ENCODE measurements around the gene TCP11. TPM values are rescaled to one million over a fixed set of nuclear protein-coding genes. Genes with fewer than 3 reads are reported as not detected.

Gene TCP11
- total and polyA plus RNA-seq, 2 experiments from 2014 or later, result 0.27 to 0.54 TPM

DNA sequence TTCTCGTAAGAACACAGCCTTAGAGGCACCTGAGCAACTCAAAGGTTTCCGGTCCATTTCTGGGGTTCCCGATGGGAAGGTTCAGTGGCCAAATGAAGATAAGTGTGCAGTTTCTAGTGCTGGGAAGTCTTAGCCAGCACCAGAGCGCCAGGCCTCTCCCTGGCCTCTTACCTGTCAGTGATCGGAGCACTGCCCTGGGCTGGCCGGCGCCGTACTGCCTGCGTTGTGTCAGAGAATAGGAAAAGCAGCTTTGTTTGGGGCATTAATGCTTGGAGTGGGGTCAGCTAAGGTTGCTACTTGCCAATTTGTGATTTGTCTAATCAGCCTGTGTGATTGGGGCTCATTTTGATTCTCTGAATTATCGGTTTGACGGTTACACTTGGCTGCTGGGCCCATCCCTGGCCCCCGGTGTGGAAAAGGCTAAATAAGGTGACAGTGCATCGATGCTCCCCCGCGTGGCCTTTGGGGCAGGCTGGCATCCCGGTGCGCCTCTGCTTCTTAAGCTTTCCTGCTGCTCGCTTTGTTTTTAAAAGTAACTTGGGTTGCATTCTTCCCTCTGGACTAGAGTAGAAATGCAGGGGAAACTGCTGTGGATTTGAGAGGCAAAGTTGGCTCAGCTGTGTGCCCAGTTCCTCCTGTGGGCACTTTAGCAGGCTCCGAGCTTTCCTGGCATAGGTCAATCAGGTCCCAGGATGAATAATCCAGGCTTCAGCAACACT is 51.8 kb downstream of the TCP11 start:
- Histone ChIP-seq H3K36me3 (peaks cover 5% of the 10 kb centered on the region), H3K4me1 (ENCODE audit: low read depth) (no peaks in the 10 kb centered on the region), H3K27ac (no peak overlapping the region), H3K4me3 (no peak overlapping the region), H3K27me3 (no peaks in the 10 kb centered on the region), H3K9me3 (ENCODE audit: low read depth) (no peaks in the 10 kb centered on the region)
- DNase-seq (ENCODE audit: low read depth in 1 of 2, low spot score in 1 of 2), result no peak
- TF ChIP-seq, protein P1, sequence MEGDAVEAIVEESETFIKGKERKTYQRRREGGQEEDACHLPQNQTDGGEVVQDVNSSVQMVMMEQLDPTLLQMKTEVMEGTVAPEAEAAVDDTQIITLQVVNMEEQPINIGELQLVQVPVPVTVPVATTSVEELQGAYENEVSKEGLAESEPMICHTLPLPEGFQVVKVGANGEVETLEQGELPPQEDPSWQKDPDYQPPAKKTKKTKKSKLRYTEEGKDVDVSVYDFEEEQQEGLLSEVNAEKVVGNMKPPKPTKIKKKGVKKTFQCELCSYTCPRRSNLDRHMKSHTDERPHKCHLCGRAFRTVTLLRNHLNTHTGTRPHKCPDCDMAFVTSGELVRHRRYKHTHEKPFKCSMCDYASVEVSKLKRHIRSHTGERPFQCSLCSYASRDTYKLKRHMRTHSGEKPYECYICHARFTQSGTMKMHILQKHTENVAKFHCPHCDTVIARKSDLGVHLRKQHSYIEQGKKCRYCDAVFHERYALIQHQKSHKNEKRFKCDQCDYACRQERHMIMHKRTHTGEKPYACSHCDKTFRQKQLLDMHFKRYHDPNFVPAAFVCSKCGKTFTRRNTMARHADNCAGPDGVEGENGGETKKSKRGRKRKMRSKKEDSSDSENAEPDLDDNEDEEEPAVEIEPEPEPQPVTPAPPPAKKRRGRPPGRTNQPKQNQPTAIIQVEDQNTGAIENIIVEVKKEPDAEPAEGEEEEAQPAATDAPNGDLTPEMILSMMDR (IDR thresholded peaks at IDR 0.05; ENCODE audit: low read depth, low read length), result no peak

DNA sequence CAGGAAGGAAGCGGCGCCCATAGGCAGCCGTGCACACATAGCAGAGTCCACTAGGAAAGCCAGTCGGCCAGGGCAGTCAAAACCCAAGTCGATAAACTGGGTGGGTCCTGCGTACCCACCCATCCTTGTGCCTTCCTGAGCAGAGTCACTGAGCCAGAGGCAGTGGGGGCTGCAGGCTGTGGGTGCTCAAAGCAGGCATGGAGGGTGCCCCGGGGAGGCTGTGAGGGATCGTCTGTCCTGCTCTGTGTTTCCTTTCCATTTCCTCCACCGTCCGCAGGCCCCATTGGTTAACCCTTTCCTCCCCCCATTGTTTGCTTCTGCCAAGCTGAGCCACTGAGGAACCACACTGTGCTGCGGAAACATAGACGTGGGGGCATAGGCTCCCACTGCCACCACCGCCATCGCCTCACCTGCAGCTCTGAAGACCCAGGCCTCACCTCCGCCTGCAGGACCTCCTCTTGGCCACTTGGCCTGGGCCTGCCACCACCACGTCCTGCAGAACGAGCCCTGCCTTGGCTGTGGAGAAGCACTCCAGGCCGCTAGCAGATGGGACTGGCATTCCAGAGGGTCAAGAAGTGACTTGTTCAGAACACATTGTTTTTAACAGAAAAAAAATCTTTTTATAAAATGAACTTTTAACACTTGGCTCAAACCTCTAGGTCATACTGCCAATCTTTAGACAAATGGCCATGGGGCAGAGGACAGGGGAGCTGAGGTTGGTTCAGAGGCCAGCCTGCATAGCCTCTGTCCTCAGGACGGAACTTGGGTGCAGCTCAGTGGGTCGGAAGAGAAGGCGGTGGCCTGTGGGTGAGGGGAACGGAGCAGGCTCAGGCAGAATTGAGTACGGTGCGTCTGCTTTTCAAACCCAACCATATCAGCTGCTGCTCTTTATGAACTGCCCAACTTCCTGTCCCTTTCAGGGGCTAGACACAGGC is 52.6 kb downstream of the TCP11 start:
- Histone ChIP-seq H3K27me3 (no peaks in the 10 kb centered on the region), H3K9me3 (ENCODE audit: low read depth) (no peaks in the 10 kb centered on the region), H3K27ac (no peak overlapping the region), H3K4me1 (ENCODE audit: low read depth) (no peaks in the 10 kb centered on the region), H3K4me3 (no peak overlapping the region), H3K36me3 (peaks cover 5% of the 10 kb centered on the region)
- TF ChIP-seq, protein P1 (IDR thresholded peaks at IDR 0.05; ENCODE audit: low read depth, low read length), result no peak
- no peak for DNase-seq (ENCODE audit: low read depth in 1 of 2, low spot score in 1 of 2)

DNA sequence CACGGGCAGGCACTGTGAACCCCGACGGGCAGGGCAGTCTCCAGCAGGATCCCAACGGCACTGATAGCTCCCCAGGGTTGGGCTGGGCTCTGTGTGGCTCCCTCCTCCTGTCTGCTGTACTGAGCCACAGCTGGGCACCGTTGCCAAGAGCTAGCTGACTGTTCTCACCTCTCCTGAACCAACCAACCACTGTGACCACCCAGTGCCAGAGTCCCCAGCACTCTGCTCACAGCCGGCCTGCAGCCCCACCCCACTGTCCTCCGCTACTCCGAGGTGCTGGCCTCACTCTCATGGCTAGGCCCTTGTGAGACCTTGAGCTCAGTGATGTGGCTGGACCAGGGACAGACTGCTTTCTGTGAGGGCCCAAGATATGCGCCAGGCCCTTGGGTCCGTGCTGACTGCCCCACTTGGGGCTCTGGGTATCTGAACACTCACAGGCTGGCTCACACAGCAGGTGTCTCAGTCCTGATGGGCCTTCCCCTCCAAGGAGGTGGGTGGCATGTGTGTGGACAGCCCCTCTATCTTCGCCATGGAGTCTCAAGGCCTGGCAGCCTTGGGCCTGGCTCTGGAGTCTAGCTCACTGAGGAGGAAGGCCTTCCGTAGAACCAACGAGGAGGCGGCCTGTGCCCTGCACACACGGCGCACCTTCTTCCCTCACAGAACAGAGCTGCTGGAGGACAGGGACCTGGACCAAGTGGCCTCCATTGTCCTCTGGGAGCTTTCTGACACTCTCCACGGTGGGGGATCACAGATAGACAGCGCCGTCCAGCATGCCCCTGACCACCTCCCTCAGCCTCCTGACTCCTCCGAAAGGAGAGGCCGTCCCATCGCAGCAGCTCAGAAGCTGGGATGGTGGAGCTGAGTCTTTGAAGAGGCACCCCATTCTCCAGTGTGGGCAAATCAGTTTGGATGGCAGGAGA is 53.5 kb downstream of the TCP11 start:
- no peaks in the 10 kb centered on the region for H3K27me3 ChIP-seq
- H3K9me3 ChIP-seq (ENCODE audit: low read depth), result no peaks in the 10 kb centered on the region
- H3K36me3 ChIP-seq, result peaks cover 5% of the 10 kb centered on the region
- H3K4me1 ChIP-seq (ENCODE audit: low read depth), result no peaks in the 10 kb centered on the region
- TF ChIP-seq, protein P1 (IDR thresholded peaks at IDR 0.05; ENCODE audit: low read depth, low read length), result no peak
- no peak overlapping the region for H3K4me3 ChIP-seq
- DNase-seq (ENCODE audit: low read depth in 1 of 2, low spot score in 1 of 2), result no peak
- H3K27ac ChIP-seq, result no peak overlapping the region

DNA sequence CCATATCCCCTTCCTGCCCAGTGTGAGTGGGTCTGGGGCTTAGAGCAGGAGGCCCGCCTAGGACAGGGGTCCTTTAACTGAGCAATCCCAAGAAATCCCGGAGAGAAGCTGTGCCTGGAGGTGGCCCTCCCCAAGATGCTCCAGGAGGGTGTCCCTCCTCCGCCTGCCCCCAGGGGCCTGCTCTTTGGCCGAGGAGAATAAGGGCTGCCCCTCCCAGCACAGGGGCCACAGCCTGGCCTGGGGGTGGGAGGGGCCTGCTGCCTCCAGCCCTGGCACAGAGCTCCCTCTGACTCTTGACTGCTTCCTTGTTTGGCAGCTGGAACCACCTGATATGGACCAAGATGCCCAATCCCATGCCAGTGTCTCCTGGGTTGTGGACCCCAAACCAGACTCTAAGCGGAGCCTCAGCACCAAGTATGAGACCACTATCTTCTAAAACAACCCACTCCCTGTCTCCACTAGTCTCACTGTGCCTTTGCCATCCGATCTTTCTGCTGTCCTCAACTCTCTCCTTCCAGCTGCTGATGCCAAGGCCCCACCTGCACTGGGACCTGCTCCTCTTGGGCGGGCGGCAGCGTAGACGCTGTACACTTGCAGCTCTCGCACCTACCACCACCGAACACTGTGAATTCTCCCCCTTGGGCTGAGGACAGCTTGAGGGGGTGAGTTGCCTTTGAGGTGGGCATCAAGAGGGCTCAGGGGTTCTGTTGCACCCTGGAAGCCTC is 54.3 kb downstream of the TCP11 start:
- TF ChIP-seq, protein P1 (IDR thresholded peaks at IDR 0.05; ENCODE audit: low read depth, low read length), result no peak
- H3K9me3 ChIP-seq (ENCODE audit: low read depth), result no peaks in the 10 kb centered on the region
- DNase-seq (ENCODE audit: low read depth in 1 of 2, low spot score in 1 of 2), result no peak
- no peaks in the 10 kb centered on the region for H3K27me3 ChIP-seq
- no peak overlapping the region for H3K27ac ChIP-seq
- H3K4me3 ChIP-seq, result no peak overlapping the region
- H3K36me3 ChIP-seq, result peaks cover 5% of the 10 kb centered on the region
- H3K4me1 ChIP-seq (ENCODE audit: low read depth), result no peaks in the 10 kb centered on the region

DNA sequence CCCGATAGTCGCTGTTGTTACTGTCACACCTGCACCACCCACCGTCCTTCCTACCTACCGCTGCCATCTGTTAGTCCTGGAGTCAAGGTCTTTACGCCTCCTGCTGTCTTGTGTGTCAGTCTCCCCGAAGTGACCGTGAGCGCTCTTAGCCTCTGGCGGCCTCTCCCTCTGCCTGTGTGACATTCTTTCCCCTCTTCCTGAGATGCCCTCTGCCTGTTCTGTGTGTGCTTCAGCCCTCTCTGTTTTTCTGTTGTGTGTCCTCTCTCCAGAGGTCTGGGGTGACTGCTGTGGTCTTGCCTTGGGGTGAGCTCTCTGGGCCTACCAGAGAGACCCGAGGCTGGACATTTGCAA is 54.9 kb downstream of the TCP11 start:
- no peaks in the 10 kb centered on the region for H3K27me3 ChIP-seq
- TF ChIP-seq, protein P1 (IDR thresholded peaks at IDR 0.05; ENCODE audit: low read depth, low read length), result no peak
- H3K4me1 ChIP-seq (ENCODE audit: low read depth), result no peaks in the 10 kb centered on the region
- no peak overlapping the region for H3K27ac ChIP-seq
- no peak overlapping the region for H3K4me3 ChIP-seq
- peaks cover 5% of the 10 kb centered on the region for H3K36me3 ChIP-seq
- H3K9me3 ChIP-seq (ENCODE audit: low read depth), result no peaks in the 10 kb centered on the region
- no peak for DNase-seq (ENCODE audit: low read depth in 1 of 2, low spot score in 1 of 2)

Data from cardiac muscle cell (in vitro differentiated cells and primary cell).